Peyer's patch (tissue), 4 donors: Measurements from ENCODE around the gene LRRC9. TPM values are rescaled to one million over a fixed set of nuclear protein-coding genes. Genes with fewer than 3 reads are reported as not detected.

Source experiments
- DNase-seq, 3 donors: peaks; one replicate each; pipeline ENCODE4 v3.0.0-alpha.2; 2017 to 2019
- H3K27ac ChIP-seq, 4 donors: fragments of 200-600 bp; sonication (generic); one replicate each; pipeline ENCODE4 v1.5.1; 2016 to 2019
- H3K27me3 ChIP-seq, 2 donors: fragments of 200-600 bp; sonication (generic); one replicate each; pipeline ENCODE4 v1.5.1; 2019
- H3K36me3 ChIP-seq, 3 donors: fragments of 200-600 bp; sonication (generic); one replicate each; pipeline ENCODE4 v1.5.1; 2016 to 2019
- H3K4me1 ChIP-seq, 4 donors: fragments of 200-600 bp; sonication (generic); one replicate each; pipeline ENCODE4 v1.5.1; 2016 to 2019
- H3K4me3 ChIP-seq, 4 donors: fragments of 200-600 bp; sonication (generic); 1 replicate in 3 of 4; 2 replicates in 1 of 4; pipeline ENCODE4 v1.5.1; 2016 to 2019; ENCODE audit warnings: mild to moderate bottlenecking in 1 of 4
- H3K9me3 ChIP-seq, 4 donors: fragments of 200-600 bp; sonication (generic); one replicate each; pipeline ENCODE4 v1.5.1; 2016 to 2019; ENCODE audit warnings: mild to moderate bottlenecking in 1 of 4
- POLR2A ChIP-seq, 2 donors: fragments of 450-650 bp; IDR thresholded peaks; one replicate each; pipeline ENCODE4 v1.5.1; 2017; ENCODE audit warnings: antibody characterized with exemption in 2 of 2, mild to moderate bottlenecking in 2 of 2, moderate library complexity in 2 of 2
- total RNA-seq, 4 donors: library from RNA; depleted of rRNA; stranded (reverse); fragments of >200 nt; gene quantifications; one replicate each; pipeline ENCODE4 v1.1.0, GENCODE V29; 2016
- TF ChIP-seq, protein P1 (sequence below), 6 experiments: fragments of 450-650 bp in 4 of 6; fragments of 200-600 bp in 2 of 6; sonication (generic) in 1 of 6; IDR thresholded peaks; one replicate each; pipeline ENCODE4 v1.5.1; 2017 to 2019; ENCODE audit warnings: antibody characterized with exemption in 6 of 6, mild to moderate bottlenecking in 3 of 6, moderate library complexity in 1 of 6

LRRC9 gene
- total RNA-seq, 4 donors from 2014 or later, result 0.27 to 13.4 (median 5.1) TPM; not detected in 1

- Histone ChIP-seq H3K4me3 (peak overlapping the region; percentile 59 to 72 (median 65)), H3K9me3 (no peaks in the 10 kb centered on the region), H3K4me1 (peaks cover 0 to 29% (median 4%) of the 10 kb centered on the region in 4 donors), H3K27me3 (no peaks in the 10 kb centered on the region), H3K36me3 (no peaks in the 10 kb centered on the region), H3K27ac (peak overlapping the region; percentile 92 to 98 (median 96))
- DNase-seq, result peak; percentile 28 to 57 (median 54)
- no peak for TF ChIP-seq POLR2A (IDR thresholded peaks at IDR 0.05)
- TF ChIP-seq, protein P1, sequence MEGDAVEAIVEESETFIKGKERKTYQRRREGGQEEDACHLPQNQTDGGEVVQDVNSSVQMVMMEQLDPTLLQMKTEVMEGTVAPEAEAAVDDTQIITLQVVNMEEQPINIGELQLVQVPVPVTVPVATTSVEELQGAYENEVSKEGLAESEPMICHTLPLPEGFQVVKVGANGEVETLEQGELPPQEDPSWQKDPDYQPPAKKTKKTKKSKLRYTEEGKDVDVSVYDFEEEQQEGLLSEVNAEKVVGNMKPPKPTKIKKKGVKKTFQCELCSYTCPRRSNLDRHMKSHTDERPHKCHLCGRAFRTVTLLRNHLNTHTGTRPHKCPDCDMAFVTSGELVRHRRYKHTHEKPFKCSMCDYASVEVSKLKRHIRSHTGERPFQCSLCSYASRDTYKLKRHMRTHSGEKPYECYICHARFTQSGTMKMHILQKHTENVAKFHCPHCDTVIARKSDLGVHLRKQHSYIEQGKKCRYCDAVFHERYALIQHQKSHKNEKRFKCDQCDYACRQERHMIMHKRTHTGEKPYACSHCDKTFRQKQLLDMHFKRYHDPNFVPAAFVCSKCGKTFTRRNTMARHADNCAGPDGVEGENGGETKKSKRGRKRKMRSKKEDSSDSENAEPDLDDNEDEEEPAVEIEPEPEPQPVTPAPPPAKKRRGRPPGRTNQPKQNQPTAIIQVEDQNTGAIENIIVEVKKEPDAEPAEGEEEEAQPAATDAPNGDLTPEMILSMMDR (IDR thresholded peaks at IDR 0.05), result no peak
Observed at GRCh38 chr14:60090864-60091519, 171.0 kb downstream of the LRRC9 start.

GRCh38 chr14:60091550-60092525 is 171.9 kb downstream of the LRRC9 start, which contains the start of gene PCNX4:
PCNX4 (plus strand) TSS chr14:60091923; CDS start chr14:60107639, 15,716 bp downstream.
- H3K36me3 ChIP-seq, result no peaks in the 10 kb centered on the region
- H3K4me1 ChIP-seq, result peaks cover 0 to 34% (median 4%) of the 10 kb centered on the region in 4 donors
- H3K4me3 ChIP-seq, result peak within 1 kb of the TSS; percentile 59 to 72 (median 65)
- peak; percentile 84 to 95 for TF ChIP-seq POLR2A (IDR thresholded peaks at IDR 0.05)
- TF ChIP-seq, protein P1 (IDR thresholded peaks at IDR 0.05), result peak in 2 of 6 experiments; percentile 3 to 4
- H3K27me3 ChIP-seq, result no peaks in the 10 kb centered on the region
- H3K9me3 ChIP-seq, result no peaks in the 10 kb centered on the region
- DNase-seq, result peak; percentile 97 to 99 (median 97)
- peak within 1 kb of the TSS; percentile 92 to 98 (median 96) for H3K27ac ChIP-seq

GRCh38 chr14:60092526-60092920 is 172.6 kb downstream of the LRRC9 start:
- Histone ChIP-seq H3K9me3 (no peaks in the 10 kb centered on the region), H3K4me1 (peaks cover 0 to 34% (median 4%) of the 10 kb centered on the region in 4 donors), H3K4me3 (peak overlapping the region; percentile 59 to 72 (median 65)), H3K27ac (peak overlapping the region; percentile 92 to 98 (median 96)), H3K36me3 (peaks cover 0 to 1% (median 0%) of the 10 kb centered on the region in 3 donors), H3K27me3 (no peaks in the 10 kb centered on the region)
- peak in 2 of 3 donors; percentile 18 to 49 for DNase-seq
- TF ChIP-seq, protein P1 (IDR thresholded peaks at IDR 0.05), result no peak
- TF ChIP-seq POLR2A (IDR thresholded peaks at IDR 0.05), result no peak

DNA sequence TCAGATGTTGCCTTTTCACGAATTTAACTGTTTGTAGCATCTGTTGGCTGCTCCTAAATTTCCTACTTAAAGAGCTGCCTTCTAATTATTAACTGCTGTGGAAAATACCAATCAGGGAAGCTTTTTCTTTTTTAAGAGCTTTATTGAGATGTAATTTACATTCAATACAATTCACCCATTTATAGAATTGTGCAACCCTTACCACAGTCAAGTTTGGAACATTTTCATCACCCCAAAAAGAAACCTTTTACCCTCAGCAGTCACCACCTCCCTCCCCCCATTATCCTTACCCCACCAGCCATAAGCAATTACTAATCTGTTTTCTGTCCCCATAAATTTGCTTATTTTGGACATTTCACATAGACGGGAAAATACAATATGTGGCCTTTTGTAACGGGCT is 173.1 kb downstream of the LRRC9 start:
- Histone ChIP-seq H3K9me3 (no peaks in the 10 kb centered on the region), H3K4me1 (peaks cover 0 to 34% (median 4%) of the 10 kb centered on the region in 4 donors), H3K27ac (peak overlapping the region; percentile 92 to 98 (median 96)), H3K36me3 (peaks cover 0 to 6% (median 0%) of the 10 kb centered on the region in 3 donors), H3K4me3 (peak overlapping the region; percentile 59 to 72 (median 65)), H3K27me3 (no peaks in the 10 kb centered on the region)
- TF ChIP-seq POLR2A (IDR thresholded peaks at IDR 0.05), result no peak
- TF ChIP-seq, protein P1 (IDR thresholded peaks at IDR 0.05), result no peak
- no peak for DNase-seq

GRCh38 chr14:60093606-60094005 is 173.7 kb downstream of the LRRC9 start:
- DNase-seq, result no peak
- Histone ChIP-seq H3K27ac (peak overlapping the region in 1 of 4 donors; percentile 98), H3K9me3 (no peaks in the 10 kb centered on the region), H3K4me3 (peak overlapping the region in 2 of 4 donors; percentile 70 to 72), H3K4me1 (peaks cover 0 to 34% (median 4%) of the 10 kb centered on the region in 4 donors), H3K36me3 (peaks cover 0 to 6% (median 0%) of the 10 kb centered on the region in 3 donors), H3K27me3 (no peaks in the 10 kb centered on the region)
- TF ChIP-seq POLR2A (IDR thresholded peaks at IDR 0.05), result no peak
- TF ChIP-seq, protein P1 (IDR thresholded peaks at IDR 0.05), result no peak
